ENCODE data around the gene SH3RF3.

SH3RF3 gene

DNA sequence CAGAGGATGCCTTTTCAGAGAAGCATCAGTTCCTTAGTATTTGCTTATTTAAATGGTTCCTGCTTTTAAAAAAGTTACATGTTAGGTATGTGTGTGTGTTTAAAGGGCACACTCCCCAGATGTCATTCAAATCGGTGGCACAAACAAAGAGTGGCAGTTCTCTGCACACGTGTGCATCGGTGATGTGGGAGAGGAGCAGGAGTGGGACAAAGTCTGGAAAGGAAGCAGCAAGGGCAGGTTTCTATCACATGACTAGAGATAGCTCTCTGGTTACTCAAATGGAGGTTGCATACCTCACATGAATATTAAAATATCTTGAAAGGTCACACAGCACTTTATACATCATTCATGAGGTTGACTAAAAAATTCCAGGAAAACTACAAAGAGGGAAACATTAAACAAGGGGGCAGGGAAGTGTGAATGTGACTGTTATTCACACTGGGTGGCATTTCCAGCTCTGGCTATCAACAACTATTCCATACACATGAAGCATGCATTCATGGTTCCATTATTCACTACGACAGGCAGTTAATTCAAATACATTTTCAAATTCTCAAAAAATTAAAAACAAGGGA, 420.1 kb downstream of the SH3RF3 start:
- FAIRE-seq (no peak), DNase-seq (ENCODE audit: insufficient read length, low spot score) (no peak)
- TF ChIP-seq PAX5 (IDR thresholded peaks at IDR 0.05; ENCODE audit: insufficient read depth, low read length, severe bottlenecking) (no peak), POU2F2 (IDR thresholded peaks at IDR 0.05; ENCODE audit: low read depth, low read length) (no peak), SPI1 (IDR thresholded peaks at IDR 0.05; ENCODE audit: low read depth, low read length) (no peak), TAF1 (IDR thresholded peaks at IDR 0.05; ENCODE audit: low read depth, low read length) (no peak), POLR2A (IDR thresholded peaks at IDR 0.05; ENCODE audit: low read depth, low read length) (no peak), POLR2AphosphoS5 (IDR thresholded peaks at IDR 0.05; ENCODE audit: low read depth, low read length) (no peak)
